Calu3 (cell line): ENCODE measurements around the gene CLEC17A. TPM values are rescaled to one million over a fixed set of nuclear protein-coding genes. Genes with fewer than 3 reads are reported as not detected.

Source experiments
- BruUV-seq: library from RNA; stranded (reverse); fragments of 400-500 nt; replicated peaks from 2 replicates; lab custom pipeline; 2021; lab: Mats Ljungman, UMichigan
- CTCF ChIA-PET: fragments of 300-600 bp; sonication (Branson Sonifier 250); formaldehyde crosslinking; loops from one replicate; lab custom pipeline; 2022; ENCODE audit warnings: antibody characterized with exemption; lab: Charles Lee
- DNase-seq: peaks from one replicate; pipeline ENCODE4 v3.0.0; 2022
- H3K27ac Mint-ChIP-seq: one replicate; pipeline ENCODE4 v1.8.0; 2022; ENCODE audit warnings: mixed read lengths; ENCODE audit not compliant: unreplicated experiment
- H3K27me3 Mint-ChIP-seq: one replicate; pipeline ENCODE4 v1.8.0; 2022; ENCODE audit warnings: mixed read lengths; ENCODE audit not compliant: unreplicated experiment
- H3K36me3 Mint-ChIP-seq: one replicate; pipeline ENCODE4 v1.8.0; 2022; ENCODE audit warnings: mild to moderate bottlenecking, moderate library complexity, mixed read lengths; ENCODE audit not compliant: insufficient read depth, unreplicated experiment
- H3K4me1 Mint-ChIP-seq: one replicate; pipeline ENCODE4 v1.8.0; 2022; ENCODE audit warnings: mild to moderate bottlenecking, low read depth, mixed read lengths; ENCODE audit not compliant: unreplicated experiment
- H3K4me3 Mint-ChIP-seq: one replicate; pipeline ENCODE4 v1.8.0; 2022; ENCODE audit warnings: mild to moderate bottlenecking, low read depth, moderate library complexity, mixed read lengths; ENCODE audit not compliant: unreplicated experiment
- H3K9me3 Mint-ChIP-seq: one replicate; pipeline ENCODE4 v1.8.0; 2022; ENCODE audit warnings: low read depth, mixed read lengths; ENCODE audit not compliant: unreplicated experiment
- intact Hi-C: fragments of 100-400 bp; cut with micrococcal nuclease; formaldehyde crosslinking; loops from one replicate; pipeline ENCODE4 v1.10.0; 2022; ENCODE audit not compliant: unreplicated experiment
- total RNA-seq: library from RNA; stranded (reverse); gene quantifications from 2 replicates; pipeline ENCODE4 v1.2.3, GENCODE V29; 2022
- TF ChIP-seq, protein P1 (sequence below): fragments of 200-600 bp; IDR thresholded peaks from one replicate; pipeline ENCODE4 v1.8.0; 2022; ENCODE audit warnings: antibody characterized with exemption; ENCODE audit not compliant: unreplicated experiment

Gene CLEC17A
- total RNA-seq, 1 experiment from 2014 or later, result not detected

DNA sequence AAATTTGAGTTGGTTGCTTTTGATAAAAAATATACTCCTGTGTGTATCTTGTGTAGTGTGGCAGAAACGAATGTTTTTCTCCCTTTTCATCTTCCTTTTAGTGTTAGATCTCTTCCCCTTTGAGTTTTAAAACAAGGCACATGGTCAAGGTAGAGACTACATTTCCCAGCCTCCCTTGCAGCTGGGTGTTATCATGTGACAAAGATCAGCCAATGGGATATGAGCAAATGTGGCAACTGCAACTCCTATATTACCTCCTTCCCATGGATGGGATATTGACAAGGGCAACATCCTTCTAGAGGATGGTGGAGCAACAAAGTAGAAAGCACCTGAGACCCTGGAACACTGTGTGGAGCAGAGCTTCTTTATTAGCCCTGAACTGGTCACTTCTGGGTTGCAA, 49.4 kb downstream of the CLEC17A start:
- Mint-ChIP-seq H3K27me3 (peaks cover 2% of the 10 kb centered on the region), H3K4me1 (no peaks in the 10 kb centered on the region), H3K9me3 (no peaks in the 10 kb centered on the region), H3K27ac (no peak overlapping the region), H3K4me3 (no peak overlapping the region), H3K36me3 (no peaks in the 10 kb centered on the region)
- TF ChIP-seq, protein P1, sequence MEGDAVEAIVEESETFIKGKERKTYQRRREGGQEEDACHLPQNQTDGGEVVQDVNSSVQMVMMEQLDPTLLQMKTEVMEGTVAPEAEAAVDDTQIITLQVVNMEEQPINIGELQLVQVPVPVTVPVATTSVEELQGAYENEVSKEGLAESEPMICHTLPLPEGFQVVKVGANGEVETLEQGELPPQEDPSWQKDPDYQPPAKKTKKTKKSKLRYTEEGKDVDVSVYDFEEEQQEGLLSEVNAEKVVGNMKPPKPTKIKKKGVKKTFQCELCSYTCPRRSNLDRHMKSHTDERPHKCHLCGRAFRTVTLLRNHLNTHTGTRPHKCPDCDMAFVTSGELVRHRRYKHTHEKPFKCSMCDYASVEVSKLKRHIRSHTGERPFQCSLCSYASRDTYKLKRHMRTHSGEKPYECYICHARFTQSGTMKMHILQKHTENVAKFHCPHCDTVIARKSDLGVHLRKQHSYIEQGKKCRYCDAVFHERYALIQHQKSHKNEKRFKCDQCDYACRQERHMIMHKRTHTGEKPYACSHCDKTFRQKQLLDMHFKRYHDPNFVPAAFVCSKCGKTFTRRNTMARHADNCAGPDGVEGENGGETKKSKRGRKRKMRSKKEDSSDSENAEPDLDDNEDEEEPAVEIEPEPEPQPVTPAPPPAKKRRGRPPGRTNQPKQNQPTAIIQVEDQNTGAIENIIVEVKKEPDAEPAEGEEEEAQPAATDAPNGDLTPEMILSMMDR, result no peak
- DNase-seq, result peak; percentile 8
- CTCF ChIA-PET, result no interaction called here
- intact Hi-C loops, result no loop called here
- BruUV-seq, result no TSS peak

DNA sequence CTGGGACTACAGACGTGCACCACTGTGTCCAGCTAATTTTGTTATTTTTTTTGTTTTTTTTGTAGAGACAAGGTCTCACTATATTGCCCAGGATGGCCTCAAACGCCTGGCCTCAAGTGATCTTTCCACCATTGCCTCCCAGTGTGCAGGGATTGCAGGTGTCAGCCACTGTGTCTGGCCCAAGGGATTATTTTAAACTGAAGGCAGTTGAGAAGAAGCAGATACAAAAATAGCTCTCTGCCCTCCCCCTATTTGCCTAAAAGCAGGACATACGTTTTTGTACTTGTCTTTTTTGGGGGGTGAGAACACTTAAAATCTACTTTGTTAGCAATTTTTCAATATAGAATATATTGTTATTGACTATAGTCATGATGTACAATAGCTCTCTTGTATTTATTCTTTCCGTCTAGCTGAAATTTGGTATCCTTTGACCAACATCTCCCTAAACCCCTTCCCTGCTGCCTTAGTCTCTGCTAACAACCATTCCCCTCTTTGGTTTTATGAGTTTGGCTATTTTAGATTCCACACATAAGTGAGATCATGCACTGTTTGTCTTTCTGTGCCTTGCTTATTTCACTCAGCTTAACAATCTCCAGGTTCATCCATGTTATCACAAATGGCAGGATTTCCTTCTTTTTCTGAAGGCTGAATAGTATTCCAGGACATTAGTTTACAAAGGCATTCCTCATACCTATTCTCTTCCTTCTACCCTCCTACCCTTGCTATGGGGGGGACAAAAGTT, 56.8 kb downstream of the CLEC17A start:
- no peak overlapping the region for H3K27ac Mint-ChIP-seq
- H3K4me3 Mint-ChIP-seq, result no peak overlapping the region
- peaks cover 41% of the 10 kb centered on the region for H3K27me3 Mint-ChIP-seq
- H3K36me3 Mint-ChIP-seq, result no peaks in the 10 kb centered on the region
- peaks cover 2% of the 10 kb centered on the region for H3K9me3 Mint-ChIP-seq
- CTCF ChIA-PET, result no interaction called here
- H3K4me1 Mint-ChIP-seq, result no peaks in the 10 kb centered on the region
- no TSS peak for BruUV-seq
- DNase-seq, result no peak
- TF ChIP-seq, protein P1, result no peak
- intact Hi-C loops, result no loop called here

DNA sequence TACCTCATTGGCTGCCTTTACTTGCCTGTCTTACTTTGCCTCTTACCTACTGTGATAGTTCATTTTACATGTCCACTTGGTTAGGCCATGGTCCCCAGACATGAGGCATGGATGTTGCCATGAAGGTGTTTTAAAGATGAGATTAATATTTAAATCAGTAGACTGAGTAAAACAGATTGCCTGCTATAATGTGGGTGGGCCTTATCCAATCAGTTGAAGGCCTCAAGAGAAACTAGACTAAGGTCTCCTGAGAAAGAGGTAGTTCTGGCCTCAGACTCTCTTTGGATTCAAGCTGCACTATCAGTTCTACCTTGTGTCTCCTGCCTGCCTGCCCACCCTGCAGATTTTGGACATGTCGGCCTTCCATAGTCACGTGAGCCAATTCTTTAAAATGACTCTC, 65.6 kb downstream of the CLEC17A start:
- DNase-seq, result no peak
- CTCF ChIA-PET, result no interaction called here
- no peak overlapping the region for H3K4me3 Mint-ChIP-seq
- H3K36me3 Mint-ChIP-seq, result no peaks in the 10 kb centered on the region
- H3K27me3 Mint-ChIP-seq, result peaks cover 37% of the 10 kb centered on the region
- BruUV-seq, result no TSS peak
- TF ChIP-seq, protein P1, result no peak
- no peaks in the 10 kb centered on the region for H3K4me1 Mint-ChIP-seq
- intact Hi-C loops, result no loop called here
- no peaks in the 10 kb centered on the region for H3K9me3 Mint-ChIP-seq
- no peak overlapping the region for H3K27ac Mint-ChIP-seq

DNA sequence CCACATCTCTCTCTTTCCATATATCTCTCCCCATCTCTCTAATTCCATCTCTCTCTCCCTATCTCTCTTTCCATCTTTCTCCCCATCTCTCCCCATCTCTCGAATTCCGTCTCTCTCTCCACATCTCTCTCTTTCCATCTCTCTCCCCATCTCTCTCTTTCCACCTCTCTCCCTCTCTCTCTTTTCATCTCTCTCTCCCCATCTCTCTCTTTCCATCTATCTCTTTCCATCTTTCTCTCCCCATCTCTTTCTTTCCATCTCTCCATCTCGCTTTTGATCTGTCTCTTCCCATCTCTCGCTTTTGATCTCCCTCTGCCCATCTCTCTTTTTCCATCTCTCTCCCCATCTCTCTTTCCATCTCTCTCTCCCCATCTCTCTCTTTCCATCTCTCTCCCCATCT, 66.1 kb downstream of the CLEC17A start:
- Mint-ChIP-seq H3K4me3 (no peak overlapping the region), H3K36me3 (no peaks in the 10 kb centered on the region), H3K27ac (no peak overlapping the region), H3K9me3 (no peaks in the 10 kb centered on the region), H3K4me1 (no peaks in the 10 kb centered on the region), H3K27me3 (peaks cover 37% of the 10 kb centered on the region)
- TF ChIP-seq, protein P1, result no peak
- no peak for DNase-seq
- CTCF ChIA-PET, result no interaction called here
- intact Hi-C loops, result no loop called here
- no TSS peak for BruUV-seq
